Osteocyte (in vitro differentiated cells): ENCODE measurements around the gene BEX4. TPM values are rescaled to one million over a fixed set of nuclear protein-coding genes. Genes with fewer than 3 reads are reported as not detected.
"Not testable (repeated sequence)": the region's sequence is repeated elsewhere in the genome, so short reads cannot be mapped to it uniquely, and the experiment has no call there.

ENCODE experiments used
- DNase-seq: peaks from one replicate; pipeline ENCODE4 v3.0.0; 2021; ENCODE audit warnings: mixed read lengths; ENCODE audit not compliant: unreplicated experiment; ENCODE audit errors: extremely low spot score
- H3K27ac Mint-ChIP-seq: one replicate; pipeline ENCODE4 v1.8.0; 2021; ENCODE audit warnings: mild to moderate bottlenecking, mixed read lengths; ENCODE audit not compliant: unreplicated experiment
- H3K27me3 Mint-ChIP-seq: one replicate; pipeline ENCODE4 v1.8.0; 2021; ENCODE audit warnings: mixed read lengths; ENCODE audit not compliant: unreplicated experiment
- H3K36me3 Mint-ChIP-seq: one replicate; pipeline ENCODE4 v1.8.0; 2021; ENCODE audit warnings: mixed read lengths; ENCODE audit not compliant: unreplicated experiment
- H3K4me1 Mint-ChIP-seq: one replicate; pipeline ENCODE4 v1.8.0; 2021; ENCODE audit warnings: mixed read lengths; ENCODE audit not compliant: unreplicated experiment
- H3K4me3 Mint-ChIP-seq: one replicate; pipeline ENCODE4 v1.8.0; 2021; ENCODE audit warnings: mild to moderate bottlenecking, moderate library complexity, mixed read lengths; ENCODE audit not compliant: unreplicated experiment
- H3K9me3 Mint-ChIP-seq: one replicate; pipeline ENCODE4 v1.8.0; 2021; ENCODE audit warnings: mixed read lengths; ENCODE audit not compliant: unreplicated experiment
- total RNA-seq: library from RNA; stranded (reverse); gene quantifications from 2 replicates; pipeline ENCODE4 v1.2.1, GENCODE V29; 2021
- TF ChIP-seq, protein P1 (sequence below): fragments of 200-600 bp; sonication (generic); IDR thresholded peaks from 2 replicates; pipeline ENCODE4 v1.5.0; 2021; ENCODE audit warnings: antibody characterized with exemption, mild to moderate bottlenecking, moderate library complexity

Gene BEX4
- total RNA-seq, 1 donor from 2014 or later, result 51.9 TPM

GRCh38 chrX:103220511-103221323 lies 5.8 kb downstream of the BEX4 start:
- Mint-ChIP-seq H3K27me3 (peaks cover 32% of the 10 kb centered on the region), H3K36me3 (peaks cover 7% of the 10 kb centered on the region), H3K4me3 (no peak overlapping the region), H3K9me3 (peaks cover 27% of the 10 kb centered on the region), H3K27ac (no peak overlapping the region), H3K4me1 (peaks cover 5% of the 10 kb centered on the region)
- DNase-seq, result no peak
- TF ChIP-seq, protein P1, sequence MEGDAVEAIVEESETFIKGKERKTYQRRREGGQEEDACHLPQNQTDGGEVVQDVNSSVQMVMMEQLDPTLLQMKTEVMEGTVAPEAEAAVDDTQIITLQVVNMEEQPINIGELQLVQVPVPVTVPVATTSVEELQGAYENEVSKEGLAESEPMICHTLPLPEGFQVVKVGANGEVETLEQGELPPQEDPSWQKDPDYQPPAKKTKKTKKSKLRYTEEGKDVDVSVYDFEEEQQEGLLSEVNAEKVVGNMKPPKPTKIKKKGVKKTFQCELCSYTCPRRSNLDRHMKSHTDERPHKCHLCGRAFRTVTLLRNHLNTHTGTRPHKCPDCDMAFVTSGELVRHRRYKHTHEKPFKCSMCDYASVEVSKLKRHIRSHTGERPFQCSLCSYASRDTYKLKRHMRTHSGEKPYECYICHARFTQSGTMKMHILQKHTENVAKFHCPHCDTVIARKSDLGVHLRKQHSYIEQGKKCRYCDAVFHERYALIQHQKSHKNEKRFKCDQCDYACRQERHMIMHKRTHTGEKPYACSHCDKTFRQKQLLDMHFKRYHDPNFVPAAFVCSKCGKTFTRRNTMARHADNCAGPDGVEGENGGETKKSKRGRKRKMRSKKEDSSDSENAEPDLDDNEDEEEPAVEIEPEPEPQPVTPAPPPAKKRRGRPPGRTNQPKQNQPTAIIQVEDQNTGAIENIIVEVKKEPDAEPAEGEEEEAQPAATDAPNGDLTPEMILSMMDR, result no peak

- not testable (repeated sequence) for H3K4me1 Mint-ChIP-seq, H3K36me3 Mint-ChIP-seq, H3K4me3 Mint-ChIP-seq, H3K27ac Mint-ChIP-seq, DNase-seq
- Mint-ChIP-seq H3K9me3 (peaks cover 25% of the 10 kb centered on the region), H3K27me3 (peaks cover 41% of the 10 kb centered on the region)
Observed at GRCh38 chrX:103225918-103226317, 11.0 kb downstream of the BEX4 start.

DNA sequence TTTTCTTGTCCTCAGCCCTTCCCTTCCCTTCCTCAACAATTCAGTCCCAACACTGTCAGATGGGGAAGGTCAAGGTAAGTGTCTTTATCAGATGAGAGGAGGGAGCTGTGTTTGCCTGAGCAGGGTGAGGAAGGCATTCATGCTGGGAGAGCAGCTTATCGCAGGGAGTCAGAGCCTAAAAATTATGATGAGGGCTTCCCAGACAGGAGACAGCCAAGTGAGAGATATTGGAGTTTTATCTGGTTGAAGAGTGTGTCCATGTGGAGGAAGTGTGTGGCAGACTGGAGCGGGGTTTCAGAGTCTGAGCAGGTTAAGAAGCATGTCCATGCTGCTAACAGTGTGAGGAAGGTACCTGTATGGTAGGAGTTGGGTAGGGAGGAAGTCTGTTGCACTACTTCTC lies 18.4 kb downstream of the BEX4 start:
- TF ChIP-seq, protein P1, result no peak
- no peaks in the 10 kb centered on the region for H3K36me3 Mint-ChIP-seq
- H3K27me3 Mint-ChIP-seq, result peaks cover 5% of the 10 kb centered on the region
- no peak overlapping the region for H3K4me3 Mint-ChIP-seq
- no peak for DNase-seq
- H3K9me3 Mint-ChIP-seq, result peaks cover 5% of the 10 kb centered on the region
- no peak overlapping the region for H3K27ac Mint-ChIP-seq
- H3K4me1 Mint-ChIP-seq, result no peaks in the 10 kb centered on the region

DNA sequence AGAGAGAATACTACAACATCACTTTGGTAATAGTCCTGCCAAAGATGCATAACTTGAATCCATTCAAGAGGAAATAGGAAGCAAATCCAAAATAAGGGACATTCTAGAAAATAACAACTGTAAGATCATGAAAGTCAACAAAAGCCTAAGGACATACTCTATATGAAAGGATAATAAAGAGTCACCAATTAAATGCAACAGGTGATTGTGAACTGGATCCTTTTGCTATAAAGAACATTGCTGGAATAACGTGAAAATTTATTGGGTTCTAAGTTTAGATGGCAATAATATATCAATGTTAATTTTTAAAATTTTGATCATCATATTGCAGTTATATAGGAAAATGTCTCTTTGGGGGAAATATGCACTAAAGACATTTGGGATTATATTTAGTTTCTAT lies 20.0 kb downstream of the BEX4 start:
- Mint-ChIP-seq H3K4me1 (no peaks in the 10 kb centered on the region), H3K27me3 (peaks cover 5% of the 10 kb centered on the region), H3K27ac (no peak overlapping the region), H3K9me3 (peaks cover 5% of the 10 kb centered on the region), H3K36me3 (no peaks in the 10 kb centered on the region), H3K4me3 (no peak overlapping the region)
- no peak for DNase-seq
- TF ChIP-seq, protein P1, result no peak

- not testable (repeated sequence) for H3K4me3 Mint-ChIP-seq, DNase-seq, H3K27ac Mint-ChIP-seq, H3K9me3 Mint-ChIP-seq, H3K4me1 Mint-ChIP-seq, H3K27me3 Mint-ChIP-seq, H3K36me3 Mint-ChIP-seq
Observed at GRCh38 chrX:103235608-103236007, 20.7 kb downstream of the BEX4 start.

DNA sequence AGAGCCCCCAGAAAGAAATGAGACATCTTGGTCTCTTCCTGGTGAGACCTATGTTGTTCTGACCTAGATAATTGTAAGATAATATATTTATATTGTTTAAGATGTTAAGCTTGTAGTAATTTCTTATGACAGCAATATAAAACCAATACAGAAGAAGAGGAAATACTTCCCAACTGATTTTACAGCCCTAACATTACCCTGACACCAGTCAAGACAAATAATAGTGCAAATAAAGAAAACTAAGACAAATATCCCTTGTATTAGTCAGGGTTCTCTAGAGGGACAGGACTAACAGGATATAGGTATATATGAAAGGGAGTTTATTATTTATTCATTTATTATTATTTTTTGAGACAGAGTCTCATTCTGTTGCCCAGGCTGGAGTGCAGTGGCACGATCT lies 21.4 kb downstream of the BEX4 start:
- Mint-ChIP-seq H3K4me3 (no peak overlapping the region), H3K9me3 (peaks cover 5% of the 10 kb centered on the region), H3K27me3 (peaks cover 2% of the 10 kb centered on the region), H3K36me3 (no peaks in the 10 kb centered on the region), H3K4me1 (no peaks in the 10 kb centered on the region), H3K27ac (no peak overlapping the region)
- TF ChIP-seq, protein P1, result no peak
- DNase-seq, result no peak
